Hepatocyte (in vitro differentiated cells): ENCODE data around the gene ARHGAP42. TPM values are rescaled to one million over a fixed set of nuclear protein-coding genes. Genes with fewer than 3 reads are reported as not detected.

Source experiments
- DNase-seq: peaks from one replicate; pipeline ENCODE4 v3.0.0-alpha.2; 2016; ENCODE audit warnings: low spot score
- H2AFZ ChIP-seq: fragments of 200-600 bp; sonication (generic); 2 replicates; pipeline ENCODE4 v1.6.0; 2016; ENCODE audit warnings: antibody characterized with exemption, mild to moderate bottlenecking
- H3K27ac ChIP-seq: fragments of 200-600 bp; sonication (generic); 2 replicates; pipeline ENCODE4 v1.5.1; 2016; ENCODE audit warnings: mild to moderate bottlenecking
- H3K27me3 ChIP-seq: fragments of 200-600 bp; sonication (generic); 2 replicates; pipeline ENCODE4 v1.6.1; 2016
- H3K36me3 ChIP-seq: fragments of 200-600 bp; sonication (generic); replicated peaks from 2 replicates; pipeline ENCODE4 v1.5.1; 2016; ENCODE audit warnings: low read depth; ENCODE audit not compliant: insufficient read depth
- H3K4me1 ChIP-seq: fragments of 200-600 bp; sonication (generic); 2 replicates; pipeline ENCODE4 v1.5.1; 2016; ENCODE audit warnings: mild to moderate bottlenecking, moderate library complexity; ENCODE audit not compliant: insufficient read depth
- H3K4me2 ChIP-seq: fragments of 200-600 bp; sonication (generic); 2 replicates; pipeline ENCODE4 v1.6.0; 2016
- H3K4me3 ChIP-seq: fragments of 200-600 bp; sonication (generic); 2 replicates; pipeline ENCODE4 v1.5.1; 2016; ENCODE audit warnings: mild to moderate bottlenecking
- H3K79me2 ChIP-seq: fragments of 200-600 bp; sonication (generic); 2 replicates; pipeline ENCODE4 v1.6.0; 2017; ENCODE audit warnings: mild to moderate bottlenecking
- H3K9me2 ChIP-seq: fragments of 200-600 bp; sonication (generic); replicated peaks from 2 replicates; pipeline ENCODE4 v1.6.0; 2017; ENCODE audit warnings: mild to moderate bottlenecking; ENCODE audit not compliant: insufficient read depth
- H3K9me3 ChIP-seq: fragments of 200-600 bp; sonication (generic); 2 replicates; pipeline ENCODE4 v1.5.1; 2016; ENCODE audit warnings: low read depth, mild to moderate bottlenecking
- H4K20me1 ChIP-seq: fragments of 200-600 bp; sonication (generic); 2 replicates; pipeline ENCODE4 v1.6.0; 2016; ENCODE audit warnings: mild to moderate bottlenecking; ENCODE audit not compliant: insufficient read depth, poor library complexity, severe bottlenecking
- CTCF ChIP-seq: fragments of 200-600 bp; sonication (generic); IDR thresholded peaks from 2 replicates; pipeline ENCODE4 v1.5.1; 2016; ENCODE audit warnings: antibody characterized with exemption, mild to moderate bottlenecking; ENCODE audit not compliant: poor library complexity
- EZH2 ChIP-seq: fragments of 200-600 bp; sonication (generic); IDR thresholded peaks from 2 replicates; pipeline ENCODE4 v1.6.1; 2016; ENCODE audit warnings: antibody characterized with exemption, mild to moderate bottlenecking, borderline replicate concordance
- EZH2phosphoT487 ChIP-seq: fragments of 200-600 bp; sonication (generic); IDR thresholded peaks from one replicate; pipeline ENCODE4 v1.6.1; 2018; ENCODE audit warnings: antibody characterized with exemption, mild to moderate bottlenecking, low read depth, moderate library complexity; ENCODE audit not compliant: unreplicated experiment, severe bottlenecking
- WGBS: methylation state at CpG from one replicate; pipeline ENCODE4 v1.1.6; 2016; ENCODE audit warnings: low lambda C conversion rate; ENCODE audit errors: missing lambda C conversion rate; 5-methylcytosine and 5-hydroxymethylcytosine counted together
- polyA plus RNA-seq: library from polyadenylated mRNA; unstranded; fragments of >200 nt; fragmentation: Nextera tagmentation; extraction: Ambion mirVana; gene quantifications from 2 replicates; pipeline ENCODE4 v1.2.1, GENCODE V29; 2016
- total RNA-seq: library from RNA; depleted of rRNA; stranded (reverse); fragments of >200 nt; gene quantifications from 2 replicates; pipeline ENCODE4 v1.2.3, GENCODE V29; 2014

The ARHGAP42 gene
- total and polyA plus RNA-seq, 2 experiments from 2014 or later, result 8.7 to 26.5 TPM

- TF ChIP-seq EZH2phosphoT487, result no peak
- no peaks in the 10 kb centered on the region for H3K79me2 ChIP-seq
- no peaks in the 10 kb centered on the region for H3K27me3 ChIP-seq
- no peak overlapping the region for H2AFZ ChIP-seq
- no peak for DNase-seq
- H4K20me1 ChIP-seq, result no peaks in the 10 kb centered on the region
- 58% methylated on average over 1 of the region's 1 CpG for WGBS
- H3K27ac ChIP-seq, result no peak overlapping the region
- H3K36me3 ChIP-seq, result no peaks in the 10 kb centered on the region
- no peak overlapping the region for H3K4me3 ChIP-seq
- H3K9me2 ChIP-seq, result no peaks in the 10 kb centered on the region
- H3K4me1 ChIP-seq, result no peaks in the 10 kb centered on the region
- H3K9me3 ChIP-seq, result no peaks in the 10 kb centered on the region
- peak overlapping the region; percentile 48 for H3K4me2 ChIP-seq
Measured at GRCh38 chr11:100990931-100991330, 303.8 kb downstream of the ARHGAP42 start.

GRCh38 chr11:100991541-100991940 is 304.5 kb downstream of the ARHGAP42 start:
- Histone ChIP-seq H3K4me2 (peak overlapping the region; percentile 48), H3K9me3 (no peaks in the 10 kb centered on the region), H3K79me2 (no peaks in the 10 kb centered on the region), H3K27ac (no peak overlapping the region), H3K4me1 (no peaks in the 10 kb centered on the region), H3K36me3 (no peaks in the 10 kb centered on the region), H3K27me3 (no peaks in the 10 kb centered on the region), H4K20me1 (no peaks in the 10 kb centered on the region), H3K4me3 (no peak overlapping the region), H3K9me2 (no peaks in the 10 kb centered on the region), H2AFZ (no peak overlapping the region)
- WGBS, result 72% methylated on average over 2 of the region's 2 CpGs
- TF ChIP-seq EZH2phosphoT487 (no peak), EZH2 (no peak), CTCF (no peak)
- peak; percentile 4 for DNase-seq

GRCh38 chr11:100994966-100995365 is 307.9 kb downstream of the ARHGAP42 start:
- Histone ChIP-seq H2AFZ (no peak overlapping the region), H4K20me1 (no peaks in the 10 kb centered on the region), H3K27me3 (no peaks in the 10 kb centered on the region), H3K79me2 (no peaks in the 10 kb centered on the region), H3K4me1 (no peaks in the 10 kb centered on the region), H3K9me2 (no peaks in the 10 kb centered on the region), H3K36me3 (no peaks in the 10 kb centered on the region), H3K4me3 (no peak overlapping the region), H3K4me2 (no peak overlapping the region), H3K9me3 (no peaks in the 10 kb centered on the region), H3K27ac (no peak overlapping the region)
- DNase-seq, result no peak
- WGBS, result 96% methylated on average over 2 of the region's 2 CpGs
- TF ChIP-seq EZH2phosphoT487 (no peak), EZH2 (no peak), CTCF (no peak)

- WGBS, result 83% methylated on average over 1 of the region's 1 CpG
- Histone ChIP-seq H3K27me3 (no peaks in the 10 kb centered on the region), H3K27ac (no peak overlapping the region), H3K79me2 (no peaks in the 10 kb centered on the region), H4K20me1 (no peaks in the 10 kb centered on the region), H3K9me2 (no peaks in the 10 kb centered on the region), H3K9me3 (no peaks in the 10 kb centered on the region), H2AFZ (no peak overlapping the region), H3K4me2 (no peak overlapping the region), H3K4me1 (no peaks in the 10 kb centered on the region), H3K36me3 (no peaks in the 10 kb centered on the region), H3K4me3 (no peak overlapping the region)
- no peak for DNase-seq
- no peak for TF ChIP-seq EZH2
Measured at GRCh38 chr11:100999756-101000155, 312.7 kb downstream of the ARHGAP42 start.
